ENCODE measurements around the gene GABRD.

Gene GABRD

GRCh38 chr1:1985375-1986050 lies 33.6 kb upstream of the GABRD start:
- no peak for DNase-seq (ENCODE audit: low read depth)

GRCh38 chr1:1986451-1987141 lies 32.5 kb upstream of the GABRD start:
- no peak for DNase-seq (ENCODE audit: low read depth)

- DNase-seq (ENCODE audit: low read depth), result no peak
These were observed 32.0 kb upstream of the GABRD start for GRCh38 chr1:1987142-1987510.

- no peak for DNase-seq (ENCODE audit: low read depth)
These were observed 30.8 kb upstream of the GABRD start for GRCh38 chr1:1988061-1988945.

GRCh38 chr1:1989102-1989542 lies 30.0 kb upstream of the GABRD start:
- no peak for DNase-seq (ENCODE audit: low read depth)

- DNase-seq (ENCODE audit: low read depth), result no peak
These were observed 29.4 kb upstream of the GABRD start for GRCh38 chr1:1989789-1990188.

GRCh38 chr1:1990222-1990621 lies 28.9 kb upstream of the GABRD start:
- no peak for DNase-seq (ENCODE audit: low read depth)

- no peak for DNase-seq (ENCODE audit: low read depth)
These were observed 24.6 kb upstream of the GABRD start for GRCh38 chr1:1994536-1994935.

- DNase-seq (ENCODE audit: low read depth), result no peak
These were observed 22.9 kb upstream of the GABRD start for GRCh38 chr1:1996207-1996651.

- no peak for DNase-seq (ENCODE audit: low read depth)
These were observed 21.6 kb upstream of the GABRD start for GRCh38 chr1:1997576-1997975.

GRCh38 chr1:2000432-2000831 lies 18.7 kb upstream of the GABRD start:
- DNase-seq (ENCODE audit: low read depth), result no peak

GRCh38 chr1:2000850-2001249 lies 18.3 kb upstream of the GABRD start:
- no peak for DNase-seq (ENCODE audit: low read depth)

- no peak for DNase-seq (ENCODE audit: low read depth)
These were observed 17.3 kb upstream of the GABRD start for GRCh38 chr1:2001773-2002411.

- no peak for DNase-seq (ENCODE audit: low read depth)
These were observed 15.5 kb upstream of the GABRD start, which contains the start of gene CFAP74 for GRCh38 chr1:2003541-2004131. TSS of gene CFAP74 (minus strand) at chr1:2003786. CDS start at chr1:1990956, 12,830 bp downstream.

- no peak for DNase-seq (ENCODE audit: low read depth)
These were observed 14.3 kb upstream of the GABRD start for GRCh38 chr1:2004856-2005255.

- DNase-seq (ENCODE audit: low read depth), result no peak
These were observed 9.8 kb upstream of the GABRD start for GRCh38 chr1:2009101-2010053.

GRCh38 chr1:2014181-2014580 lies 5.0 kb upstream of the GABRD start:
- DNase-seq (ENCODE audit: low read depth), result no peak

- DNase-seq (ENCODE audit: low read depth), result no peak
These were observed 4.1 kb upstream of the GABRD start for GRCh38 chr1:2014741-2015735.

- no peak for DNase-seq (ENCODE audit: low read depth)
These were observed 3.0 kb upstream of the GABRD start for GRCh38 chr1:2016123-2016522.
